GM12878 (cell line): ENCODE data around the gene MNAT1. TPM values are rescaled to one million over a fixed set of nuclear protein-coding genes. Genes with fewer than 3 reads are reported as not detected.

Source experiments
- ATAC-seq: fragments of 200-7000 bp; cut with Tn5 transposase; 3 replicates; pipeline ENCODE4 v1.9.1; 2020; ENCODE audit warnings: mild to moderate bottlenecking, moderate library complexity
- BruUV-seq: library from RNA; stranded (reverse); fragments of 400-500 nt; replicated peaks from 2 replicates; lab custom pipeline; 2021; lab: Mats Ljungman, UMichigan
- CTCF ChIA-PET: fragments of 300-600 bp; sonication (Branson Sonifier 250); formaldehyde crosslinking; extraction: SDS; loops from one replicate; lab custom pipeline; 2021; ENCODE audit warnings: inconsistent platforms; lab: Yijun Ruan, JAX
- POLR2A ChIA-PET: fragments of 350-600 bp; formaldehyde crosslinking; extraction: SDS; loops from one replicate; lab custom pipeline; 2021; ENCODE audit warnings: inconsistent platforms; lab: Charles Lee
- RAD21 ChIA-PET: fragments of 300-600 bp; sonication (Branson Sonifier 250); formaldehyde crosslinking; loops from one replicate; lab custom pipeline; 2023; ENCODE audit warnings: antibody characterized with exemption; ENCODE audit not compliant: unreplicated experiment; lab: Charles Lee
- SMC1A ChIA-PET: fragments of 300-600 bp; sonication (Branson Sonifier 250); formaldehyde crosslinking; loops from one replicate; lab custom pipeline; 2023; ENCODE audit not compliant: unreplicated experiment, uncharacterized antibody; lab: Charles Lee
- DNase-seq: peaks from one replicate; pipeline ENCODE4 v3.0.0-alpha.2; 2011; ENCODE audit warnings: low read depth, low spot score
- FAIRE-seq: peaks from 3 replicates; lab custom pipeline; 2011; peaks lifted over from hg19 to GRCh38; lab: Jason Lieb, UNC
- H2AFZ ChIP-seq: 2 replicates; pipeline ENCODE4 v1.6.0; 2011; ENCODE audit warnings: low read depth, low read length, control low read depth; ENCODE audit not compliant: control insufficient read depth
- H3K27ac ChIP-seq: 2 replicates; pipeline ENCODE4 v1.5.1; 2011; ENCODE audit warnings: control low read depth; ENCODE audit not compliant: control insufficient read depth, insufficient read depth
- H3K27me3 ChIP-seq, 2 experiments: replicated peaks in 1 of 2; 2 replicates each; pipeline versions ENCODE4 v1.6.0 to v1.6.1; 2011; ENCODE audit warnings: low read length in 1 of 2; ENCODE audit not compliant: control insufficient read depth in 2 of 2, insufficient read depth in 2 of 2
- H3K36me3 ChIP-seq, 2 experiments: 2 replicates each; pipeline ENCODE4 v1.5.1; 2011; ENCODE audit warnings: low read length in 1 of 2; ENCODE audit not compliant: control insufficient read depth in 2 of 2, insufficient read depth in 2 of 2
- H3K4me1 ChIP-seq: 2 replicates; pipeline ENCODE4 v1.6.1; 2011; ENCODE audit warnings: mild to moderate bottlenecking, low read length, moderate library complexity, mixed read lengths; ENCODE audit not compliant: control insufficient read depth, insufficient read depth
- H3K4me2 ChIP-seq: 2 replicates; pipeline ENCODE4 v1.6.0; 2011; ENCODE audit warnings: control low read depth; ENCODE audit not compliant: control insufficient read depth, insufficient read depth
- H3K4me3 ChIP-seq: fragments of 200-600 bp; sonication (generic); 2 replicates; pipeline ENCODE4 v1.5.1; 2016
- H3K79me2 ChIP-seq: 2 replicates; pipeline ENCODE4 v1.6.0; 2011; ENCODE audit warnings: low read length; ENCODE audit not compliant: control insufficient read depth, insufficient read depth
- H3K9ac ChIP-seq: 2 replicates; pipeline ENCODE4 v1.8.0; 2011; ENCODE audit warnings: low read length, control low read depth, mixed read lengths; ENCODE audit not compliant: control insufficient read depth, insufficient read depth
- H3K9me3 ChIP-seq: replicated peaks from 3 replicates; pipeline ENCODE4 v1.5.1; 2011; ENCODE audit warnings: mild to moderate bottlenecking, low read length; ENCODE audit not compliant: control insufficient read depth, insufficient read depth
- H4K20me1 ChIP-seq: 2 replicates; pipeline ENCODE4 v1.6.0; 2011; ENCODE audit not compliant: control insufficient read depth, insufficient read depth
- GATAD2B ChIP-seq: fragments of 450-650 bp; conservative IDR thresholded peaks from 2 replicates; pipeline ENCODE4 v1.6.1; 2017; ENCODE audit warnings: low read depth, mild to moderate bottlenecking, moderate library complexity
- MYB ChIP-seq: fragments of 150-350 bp; IDR thresholded peaks from 2 replicates; pipeline ENCODE4 v1.6.1; 2014; ENCODE audit warnings: mild to moderate bottlenecking, low read depth, low read length, borderline replicate concordance
- POLR2AphosphoS5 ChIP-seq: IDR thresholded peaks from 2 replicates; pipeline ENCODE4 v1.6.1; 2011; ENCODE audit warnings: mild to moderate bottlenecking, low read length, inconsistent platforms
- RUNX3 ChIP-seq: IDR thresholded peaks from 2 replicates; pipeline ENCODE4 v1.6.1; 2012; ENCODE audit warnings: low read length, inconsistent platforms
- SIX5 ChIP-seq: IDR thresholded peaks from 2 replicates; pipeline ENCODE4 v1.6.1; 2011; ENCODE audit warnings: mild to moderate bottlenecking, low read depth, low read length, moderate library complexity; ENCODE audit not compliant: severe bottlenecking
- SMARCA5 ChIP-seq: fragments of 450-650 bp; IDR thresholded peaks from 2 replicates; pipeline ENCODE4 v1.6.1; 2017; ENCODE audit warnings: mild to moderate bottlenecking
- TAF1 ChIP-seq: IDR thresholded peaks from 2 replicates; pipeline ENCODE4 v1.6.1; 2011; ENCODE audit warnings: mild to moderate bottlenecking, low read depth, low read length, borderline replicate concordance
- USF2 ChIP-seq: IDR thresholded peaks from 2 replicates; pipeline ENCODE4 v1.6.1; 2011; ENCODE audit warnings: low read depth, low read length, improper control_type of control experiment, borderline replicate concordance
- ZNF217 ChIP-seq: fragments of 450-650 bp; IDR thresholded peaks from 2 replicates; pipeline ENCODE4 v1.6.1; 2017; ENCODE audit warnings: antibody characterized with exemption, mild to moderate bottlenecking
- WGBS: methylation state at CpG from one replicate; pipeline ENCODE4 v1.1.6; 2016; ENCODE audit warnings: low lambda C conversion rate; ENCODE audit not compliant: insufficient replicate concordance, insufficient coverage; ENCODE audit errors: missing lambda C conversion rate; 5-methylcytosine and 5-hydroxymethylcytosine counted together
- in situ Hi-C: fragments of 300-500 bp; cut with MboI; formaldehyde crosslinking; loops from 9 replicates; pipeline ENCODE4 v1.14.3; 2018; ENCODE audit warnings: mixed read lengths
- intact Hi-C: fragments of 100-400 bp; cut with micrococcal nuclease; formaldehyde crosslinking; loops from one replicate; pipeline ENCODE4 v1.14.2; 2022; ENCODE audit not compliant: unreplicated experiment
- polyA plus RNA-seq, 11 experiments: library from polyadenylated mRNA; depleted of rRNA in 4 of 11; unstranded in 6 of 11; stranded (reverse) in 5 of 11; fragments of >200 nt; fragmentation: Nextera tagmentation in 4 of 11; fragmentation: Illumina TruSeq in 1 of 11; extraction: Ambion mirVana in 4 of 11; extraction: Trizol in 1 of 11; gene quantifications; 1 replicate in 1 of 11; 2 replicates in 10 of 11; pipeline versions ENCODE4 v1.2.1 to v1.2.3, GENCODE V29; 2011 to 2016; ENCODE audit warnings: inconsistent platforms in 2 of 11, missing spikeins in 2 of 11, low read depth in 1 of 11
- total RNA-seq, 4 experiments: library from RNA; depleted of rRNA in 3 of 4; stranded (reverse); fragments of >200 nt in 3 of 4; fragmentation: Illumina TruSeq in 1 of 4; extraction: Trizol in 1 of 4; gene quantifications; 2 replicates each; pipeline versions ENCODE4 v1.2.1 to v1.2.3, GENCODE V29; 2013 to 2021

The MNAT1 gene
- total and polyA plus RNA-seq, 10 of the 15 experiments (the other 5 are each of a cell fraction or from before 2014, with no cell fraction given), result 26.5 to 67.4 (median 40.8) TPM

DNA sequence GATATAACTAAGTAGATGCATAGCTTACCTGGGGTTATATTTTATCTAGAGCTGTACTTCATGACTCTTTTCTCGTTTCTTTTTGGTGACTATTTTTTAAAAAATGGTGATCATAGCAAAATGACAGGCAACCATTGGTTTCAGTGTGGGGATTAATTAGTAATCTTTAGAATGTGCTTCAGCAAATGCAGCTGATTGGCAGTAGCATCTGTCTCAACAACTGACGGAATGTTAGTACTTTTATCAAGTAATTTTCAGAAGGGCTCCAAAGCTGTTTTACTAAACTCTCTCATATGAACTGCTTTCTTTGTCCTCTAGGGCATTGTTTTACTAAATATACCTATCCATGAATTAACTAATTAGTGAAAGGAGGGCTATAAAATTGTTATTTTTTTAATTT lies 128.7 kb downstream of the MNAT1 start:
- no peak for DNase-seq

DNA sequence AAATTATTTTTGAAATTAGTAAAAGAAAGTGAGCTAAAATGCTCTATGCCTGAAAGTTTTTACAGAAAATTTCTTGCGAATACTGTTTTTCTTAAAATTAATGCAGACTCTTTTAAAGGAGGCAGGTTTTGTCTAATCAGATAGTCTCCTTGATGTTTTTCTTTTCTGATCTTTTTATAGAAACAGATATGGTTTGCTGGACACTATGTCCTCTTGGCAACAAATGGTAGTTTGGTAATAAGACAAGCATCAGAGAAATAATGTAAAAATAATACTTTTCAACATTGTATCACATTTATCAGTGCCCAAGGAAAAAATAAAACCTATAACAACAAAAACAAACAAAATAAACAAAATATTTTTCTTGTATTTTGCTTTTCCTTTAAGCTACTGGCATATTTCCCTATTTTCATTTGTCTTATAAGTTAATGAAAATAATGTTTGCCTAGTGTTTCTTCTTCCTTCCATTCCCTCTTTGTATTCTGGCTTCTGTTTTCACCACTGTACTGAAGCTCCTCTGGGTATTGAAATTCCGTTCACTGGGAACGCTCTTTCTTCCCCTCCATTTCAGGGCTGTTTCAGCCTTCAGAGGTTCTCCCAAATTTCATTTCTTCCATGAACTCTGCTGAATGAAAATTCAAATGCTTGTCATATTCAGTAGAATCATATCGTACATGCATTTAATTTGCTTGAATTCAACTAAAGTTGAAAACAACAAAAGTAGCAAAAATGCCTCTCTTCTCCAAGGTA lies 131.0 kb downstream of the MNAT1 start:
- 99% methylated on average over 4 of the region's 4 CpGs for WGBS
- ChIA-PET POLR2A (no interaction called here), RAD21 (no interaction called here), CTCF (interaction anchor here (0.6 kb wide), 1 partner anchor 1233 kb away, joined by 4 read pairs; no protein-coding TSS in a partner anchor), SMC1A (no interaction called here)
- Histone ChIP-seq H3K36me3 (no peaks in the 10 kb centered on the region), H3K9me3 (no peaks in the 10 kb centered on the region), H3K4me1 (no peaks in the 10 kb centered on the region), H3K27ac (no peak overlapping the region), H3K27me3 (no peaks in the 10 kb centered on the region), H3K4me3 (no peak overlapping the region), H2AFZ (no peak overlapping the region), H4K20me1 (no peaks in the 10 kb centered on the region), H3K79me2 (no peaks in the 10 kb centered on the region), H3K9ac (no peak overlapping the region), H3K4me2 (no peak overlapping the region)
- intact Hi-C loops (no loop called here), in situ Hi-C loops (no loop called here)
- no TSS peak for BruUV-seq
- DNase-seq (no peak), ATAC-seq (no peak), FAIRE-seq (no peak)
- TF ChIP-seq POLR2AphosphoS5 (no peak), USF2 (no peak), MYB (no peak)

More for the DNA sequence above, 128.7 kb downstream of the MNAT1 start:
- H3K9ac ChIP-seq, result no peak overlapping the region
- H3K27me3 ChIP-seq, result no peaks in the 10 kb centered on the region
- H3K9me3 ChIP-seq, result no peaks in the 10 kb centered on the region
- FAIRE-seq (no peak), ATAC-seq (no peak)
- CTCF ChIA-PET, result no interaction called here
- in situ Hi-C loops, result no loop called here
- H3K27ac ChIP-seq, result no peak overlapping the region
- H2AFZ ChIP-seq, result no peak overlapping the region
- no TSS peak for BruUV-seq
- H3K4me3 ChIP-seq, result no peak overlapping the region
- WGBS, result 70% methylated on average over 2 of the region's 2 CpGs
- SMC1A ChIA-PET, result interaction anchor here (0.7 kb wide), 1 partner anchor 129 kb away, joined by 3 read pairs; the partner anchor contains the start of gene MNAT1
- intact Hi-C loops, result no loop called here
- no peaks in the 10 kb centered on the region for H4K20me1 ChIP-seq
- H3K79me2 ChIP-seq, result no peaks in the 10 kb centered on the region
- TF ChIP-seq RUNX3 (no peak), SMARCA5 (no peak), USF2 (no peak), SIX5 (no peak), TAF1 (no peak), ZNF217 (no peak), GATAD2B (no peak)
- H3K4me2 ChIP-seq, result no peak overlapping the region
- RAD21 ChIA-PET, result no interaction called here
- no peaks in the 10 kb centered on the region for H3K4me1 ChIP-seq
- no peaks in the 10 kb centered on the region for H3K36me3 ChIP-seq
- POLR2A ChIA-PET, result interaction anchor here (1.1 kb wide), 1 partner anchor 18 kb away, joined by 4 read pairs; no protein-coding TSS in a partner anchor
